ENCODE data around the gene ADAMTS20.

The ADAMTS20 gene

DNA sequence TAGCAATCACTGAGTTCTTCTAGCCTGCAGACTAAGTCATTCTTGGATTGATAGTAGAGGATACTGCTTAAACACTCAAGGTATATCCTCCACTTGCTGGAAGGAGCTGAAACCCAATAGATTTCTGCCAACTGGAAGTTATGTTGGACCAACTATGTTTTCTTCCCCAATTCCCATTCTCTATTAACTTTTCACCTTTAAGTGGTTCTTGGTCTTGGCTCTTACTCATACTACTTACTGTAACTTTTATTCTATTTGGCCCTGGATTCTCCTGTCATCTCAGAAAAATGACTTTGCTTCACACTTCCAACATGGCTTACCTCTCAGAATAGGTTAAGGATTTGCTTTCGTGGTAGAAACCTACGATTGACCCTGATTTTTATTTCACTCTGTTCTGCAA lies 244.9 kb downstream of the ADAMTS20 start:
- DNase-seq = no peak

DNA sequence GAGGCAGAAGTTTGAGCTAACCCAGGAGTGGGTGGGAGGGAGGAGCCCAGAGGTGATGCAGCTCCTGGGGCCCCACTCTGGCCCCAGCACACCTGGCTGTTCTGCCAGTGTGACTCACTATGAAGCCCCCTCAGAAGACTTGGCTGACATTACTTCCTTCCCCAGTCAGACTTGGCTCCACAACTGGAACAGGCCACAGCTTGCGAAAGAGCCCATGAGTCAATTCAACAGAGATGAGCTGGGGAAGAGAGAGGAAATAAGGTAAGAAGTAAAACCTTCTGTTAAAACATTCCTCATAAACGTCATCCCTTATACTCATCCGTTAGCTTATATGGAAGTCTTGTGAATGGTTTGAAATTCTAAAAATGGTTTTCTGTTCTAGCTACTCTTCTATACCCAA lies 245.9 kb downstream of the ADAMTS20 start:
- no peak for DNase-seq

DNA sequence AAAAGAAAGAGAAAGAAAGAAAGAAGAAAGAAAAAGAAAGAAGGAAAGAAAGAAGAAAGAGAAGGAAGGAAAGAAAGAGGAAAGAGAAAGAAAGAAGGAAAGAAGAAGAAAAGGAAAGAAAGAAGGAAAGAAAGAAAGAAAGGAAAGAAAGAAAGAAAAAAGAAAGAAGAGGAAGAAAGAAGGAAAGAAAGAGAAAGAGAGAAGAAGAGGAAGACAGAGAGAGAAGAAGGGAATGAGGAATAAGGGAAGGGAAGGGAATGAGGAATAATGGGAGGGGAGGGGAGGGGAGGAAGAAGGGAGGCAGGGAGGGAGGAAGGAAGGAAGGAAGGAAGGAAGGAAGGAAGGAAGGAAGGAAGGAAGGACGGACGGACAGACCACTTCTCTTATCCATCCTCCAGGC lies 246.9 kb downstream of the ADAMTS20 start:
- no peak for DNase-seq

Data from activated CD8-positive, alpha-beta memory T cell treated with anti-CD3 and anti-CD28 coated beads for 24 hours (primary cell).